Measurements from ENCODE around the gene GNLY.

- TF ChIP-seq CTCF (IDR thresholded peaks at IDR 0.05; ENCODE audit: poor library complexity): no peak
- no peak for TF ChIP-seq EZH2phosphoT487 (IDR thresholded peaks at IDR 0.05; ENCODE audit: low read depth, severe bottlenecking, unreplicated experiment)
Measured at GRCh38 chr2:85674417-85674816, 19.7 kb upstream of the GNLY start.

Measured in hepatocyte (in vitro differentiated cells).